ENCODE results near the gene MPV17L2. TPM values are rescaled to one million over a fixed set of nuclear protein-coding genes. Genes with fewer than 3 reads are reported as not detected.

MPV17L2 gene
- total RNA-seq, 1 donor from 2014 or later, result 2.3 TPM

DNA sequence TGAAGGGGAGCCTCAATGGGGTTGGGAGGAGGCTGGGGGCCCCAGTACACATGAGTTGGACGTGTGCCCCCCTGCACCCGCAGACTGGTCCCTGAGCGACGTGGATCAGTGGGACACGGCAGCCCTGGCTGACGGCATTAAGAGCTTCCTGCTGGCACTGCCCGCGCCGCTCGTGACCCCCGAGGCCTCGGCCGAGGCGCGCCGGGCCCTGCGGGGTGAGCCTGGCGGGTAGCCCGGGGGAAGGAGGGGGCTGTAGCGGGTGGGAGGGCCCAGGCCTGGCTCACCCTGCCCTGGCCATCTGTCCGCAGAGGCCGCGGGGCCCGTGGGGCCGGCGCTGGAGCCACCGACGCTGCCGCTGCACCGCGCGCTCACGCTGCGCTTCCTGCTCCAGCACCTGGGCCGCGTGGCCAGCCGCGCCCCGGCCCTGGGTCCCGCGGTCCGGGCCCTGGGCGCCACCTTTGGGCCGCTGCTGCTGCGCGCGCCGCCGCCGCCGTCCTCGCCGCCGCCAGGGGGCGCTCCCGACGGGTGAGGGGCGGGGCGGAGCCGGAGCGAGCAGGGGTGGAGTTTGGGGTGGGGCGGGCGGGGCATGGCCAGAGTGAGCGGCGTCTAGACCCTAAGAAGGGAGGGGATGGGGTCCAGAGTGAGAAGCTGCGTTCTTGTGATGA lies 31.9 kb upstream of the MPV17L2 start:
- DNase-seq, result no peak

DNA sequence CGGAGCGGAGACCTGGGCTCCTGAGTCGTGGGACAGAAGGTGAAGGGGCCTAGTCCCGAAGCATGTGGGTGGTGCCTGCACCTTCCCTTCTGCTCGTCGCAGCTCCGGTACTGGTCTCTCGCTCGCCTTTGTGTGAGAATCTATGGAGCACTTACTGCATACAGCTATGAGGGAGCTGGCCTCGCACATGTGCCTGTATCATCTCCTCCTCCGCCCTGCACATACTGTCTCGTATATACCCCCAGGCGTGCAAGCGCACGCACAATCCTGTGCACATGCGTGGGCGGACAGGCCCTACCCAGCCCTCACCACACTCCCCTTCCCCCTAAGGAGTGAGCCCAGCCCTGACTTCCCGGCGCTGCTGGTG lies 31.4 kb upstream of the MPV17L2 start:
- DNase-seq, result no peak

DNA sequence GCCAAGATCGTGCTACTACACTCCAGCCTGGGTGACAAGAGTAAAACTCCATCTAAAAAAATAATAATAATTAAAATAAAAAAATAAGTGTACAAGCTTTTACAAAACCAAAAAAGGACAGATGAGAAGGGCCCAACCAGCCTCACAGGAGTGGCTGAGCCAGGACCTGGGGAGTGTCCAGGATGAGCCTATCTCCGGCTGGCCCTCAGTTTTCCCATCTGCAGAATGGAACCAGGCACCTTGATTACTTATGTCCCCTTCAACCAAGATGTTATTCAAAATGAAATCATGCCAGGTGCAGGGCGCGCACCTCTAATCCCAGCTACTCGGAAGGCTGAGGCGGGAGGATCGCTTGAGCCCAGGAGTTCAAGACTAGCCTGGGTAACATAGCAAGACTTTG lies 28.9 kb upstream of the MPV17L2 start:
- DNase-seq, result no peak

- DNase-seq, result no peak
Observed at GRCh38 chr19:18165794-18166544, 27.0 kb upstream of the MPV17L2 start.

DNA sequence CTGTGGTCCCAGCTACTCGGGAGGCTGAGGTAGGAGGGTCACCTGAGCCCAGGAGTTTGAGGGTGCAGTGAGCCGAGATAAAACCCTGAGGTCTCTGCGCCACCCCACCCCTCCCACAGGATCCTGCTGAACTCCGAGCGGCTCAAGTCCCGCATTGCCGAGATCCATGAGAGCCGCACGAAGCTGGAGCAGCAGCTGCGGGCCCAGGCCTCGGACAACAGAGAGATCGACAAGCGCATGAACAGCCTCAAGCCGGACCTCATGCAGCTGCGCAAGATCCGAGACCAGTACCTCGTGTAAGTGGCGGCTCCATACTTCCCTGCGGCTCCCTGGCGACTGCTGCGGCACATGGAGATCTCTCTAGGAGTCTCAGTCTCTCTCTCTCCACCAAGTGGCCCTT lies 26.0 kb upstream of the MPV17L2 start:
- no peak for DNase-seq

DNA sequence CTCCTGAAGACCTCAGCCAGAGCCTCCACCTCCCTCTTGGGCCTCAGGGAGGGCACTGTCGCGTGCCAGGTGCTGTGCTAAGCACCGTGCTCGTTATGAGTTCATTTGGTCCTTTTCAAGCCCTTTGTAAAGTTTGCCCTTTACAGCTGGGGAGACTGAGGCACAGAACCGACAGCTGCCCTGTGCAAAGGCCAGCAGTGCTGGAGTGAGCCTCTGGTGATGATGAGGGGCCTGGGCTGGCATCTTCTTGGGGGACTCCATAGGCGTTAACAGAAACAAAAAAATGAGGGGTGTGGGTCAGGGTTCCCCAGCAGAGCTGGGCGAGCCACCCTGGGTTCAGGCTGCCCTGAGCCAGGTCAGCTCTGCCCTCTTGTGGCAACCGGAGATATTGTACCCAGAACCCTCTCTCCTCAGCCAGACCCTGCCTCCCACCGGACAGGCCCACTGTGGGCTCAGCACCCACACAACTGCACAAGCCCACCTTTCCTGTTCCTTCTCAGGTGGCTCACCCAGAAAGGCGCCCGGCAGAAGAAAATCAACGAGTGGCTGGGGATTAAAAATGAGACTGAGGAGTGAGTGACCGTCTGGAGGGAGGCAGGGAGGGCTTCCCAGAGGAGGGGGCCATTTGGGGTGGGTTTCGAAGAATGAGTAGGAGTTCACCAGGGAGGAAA lies 24.9 kb upstream of the MPV17L2 start:
- no peak for DNase-seq

GRCh38 chr19:18168673-18169381 lies 24.2 kb upstream of the MPV17L2 start:
- no peak for DNase-seq

- no peak for DNase-seq
Observed at GRCh38 chr19:18170714-18171255, 22.2 kb upstream of the MPV17L2 start.

DNA sequence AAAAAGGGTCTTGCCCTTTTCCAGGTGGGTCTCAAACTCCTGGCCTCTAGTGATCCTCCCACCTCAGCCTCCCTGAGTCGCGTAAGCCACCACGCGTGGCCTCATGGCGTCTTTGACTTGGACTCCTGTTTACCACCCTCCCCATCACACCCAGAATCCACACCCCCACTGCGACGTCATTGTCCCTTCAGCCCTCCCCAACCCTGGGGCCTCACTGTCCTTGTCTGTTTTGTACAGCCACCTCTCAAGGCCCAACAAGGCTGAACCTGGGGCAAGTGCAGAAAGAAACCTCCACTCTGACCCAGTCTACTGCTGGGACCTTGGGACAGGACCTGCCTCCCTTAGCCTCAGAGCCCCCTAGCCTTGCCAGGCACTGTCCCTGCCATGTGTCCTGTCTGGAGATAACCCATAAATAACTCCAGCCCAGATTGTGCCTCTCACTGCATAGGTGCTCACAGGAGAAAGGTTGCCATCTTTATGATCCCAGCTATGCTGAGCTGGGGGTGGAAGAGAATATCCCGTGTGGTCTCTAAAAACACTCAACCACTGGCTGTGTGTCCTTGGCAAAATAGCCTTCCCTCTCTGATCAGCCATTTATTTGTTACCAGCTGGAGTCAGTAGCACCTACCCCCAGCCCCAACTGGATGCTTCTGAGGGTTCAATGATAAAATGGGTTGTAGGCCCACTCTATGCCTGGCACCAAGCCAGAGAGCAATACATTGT lies 21.3 kb upstream of the MPV17L2 start:
- DNase-seq, result no peak

DNA sequence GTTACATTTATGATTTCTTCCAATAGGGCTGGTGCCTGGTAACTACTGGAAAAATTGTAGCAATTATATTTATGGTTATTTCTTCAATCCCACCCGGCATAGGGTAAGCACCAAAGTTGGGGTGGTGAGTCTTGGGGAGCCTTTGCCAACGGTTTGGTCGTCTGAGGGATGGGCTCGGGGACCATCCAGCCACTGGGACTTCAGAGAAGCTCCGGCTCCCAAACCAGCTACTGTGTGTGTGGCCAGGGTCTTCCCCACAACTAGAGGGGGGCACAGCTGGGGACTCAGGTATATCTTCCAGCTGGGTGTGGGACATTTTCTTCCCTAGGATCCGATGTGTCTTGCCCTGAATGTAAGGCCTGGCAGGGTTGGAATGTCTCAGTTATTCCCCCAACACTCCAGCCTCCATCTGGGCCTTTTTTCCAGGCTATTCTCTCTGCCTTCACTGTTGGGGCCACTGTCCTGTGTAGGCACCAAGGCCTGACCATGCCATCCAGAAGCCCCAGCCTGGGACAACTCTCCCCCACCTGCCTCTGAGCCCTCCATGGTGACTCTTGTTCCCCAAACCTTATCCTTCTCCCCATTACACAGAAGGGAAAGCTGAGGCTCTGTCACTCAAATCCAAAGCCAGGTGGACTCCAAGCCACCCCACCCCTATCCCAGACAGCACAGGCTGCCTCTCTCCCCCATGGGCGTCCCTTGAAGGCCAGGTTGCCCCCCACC lies 20.5 kb upstream of the MPV17L2 start:
- no peak for DNase-seq

GRCh38 chr19:18173054-18173571 lies 19.9 kb upstream of the MPV17L2 start:
- no peak for DNase-seq

- DNase-seq, result no peak
Observed at GRCh38 chr19:18173572-18174288, 19.3 kb upstream of the MPV17L2 start, which contains the start of gene IFI30. Gene IFI30, plus strand, starts transcription at chr19:18173813. Its CDS starts 29 bp downstream, at chr19:18173842.

DNA sequence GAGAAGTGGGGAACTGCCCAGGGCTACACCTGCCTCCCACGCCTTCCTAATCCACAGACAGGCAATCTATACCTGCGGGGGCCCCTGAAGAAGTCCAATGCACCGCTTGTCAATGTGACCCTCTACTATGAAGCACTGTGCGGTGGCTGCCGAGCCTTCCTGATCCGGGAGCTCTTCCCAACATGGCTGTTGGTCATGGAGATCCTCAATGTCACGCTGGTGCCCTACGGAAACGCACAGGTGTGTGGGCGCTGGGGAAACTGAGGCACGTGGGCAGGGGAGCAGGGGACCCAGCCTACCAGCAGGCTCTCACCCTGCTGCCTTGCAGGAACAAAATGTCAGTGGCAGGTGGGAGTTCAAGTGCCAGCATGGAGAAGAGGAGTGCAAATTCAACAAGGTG lies 18.0 kb upstream of the MPV17L2 start:
- DNase-seq, result no peak

DNA sequence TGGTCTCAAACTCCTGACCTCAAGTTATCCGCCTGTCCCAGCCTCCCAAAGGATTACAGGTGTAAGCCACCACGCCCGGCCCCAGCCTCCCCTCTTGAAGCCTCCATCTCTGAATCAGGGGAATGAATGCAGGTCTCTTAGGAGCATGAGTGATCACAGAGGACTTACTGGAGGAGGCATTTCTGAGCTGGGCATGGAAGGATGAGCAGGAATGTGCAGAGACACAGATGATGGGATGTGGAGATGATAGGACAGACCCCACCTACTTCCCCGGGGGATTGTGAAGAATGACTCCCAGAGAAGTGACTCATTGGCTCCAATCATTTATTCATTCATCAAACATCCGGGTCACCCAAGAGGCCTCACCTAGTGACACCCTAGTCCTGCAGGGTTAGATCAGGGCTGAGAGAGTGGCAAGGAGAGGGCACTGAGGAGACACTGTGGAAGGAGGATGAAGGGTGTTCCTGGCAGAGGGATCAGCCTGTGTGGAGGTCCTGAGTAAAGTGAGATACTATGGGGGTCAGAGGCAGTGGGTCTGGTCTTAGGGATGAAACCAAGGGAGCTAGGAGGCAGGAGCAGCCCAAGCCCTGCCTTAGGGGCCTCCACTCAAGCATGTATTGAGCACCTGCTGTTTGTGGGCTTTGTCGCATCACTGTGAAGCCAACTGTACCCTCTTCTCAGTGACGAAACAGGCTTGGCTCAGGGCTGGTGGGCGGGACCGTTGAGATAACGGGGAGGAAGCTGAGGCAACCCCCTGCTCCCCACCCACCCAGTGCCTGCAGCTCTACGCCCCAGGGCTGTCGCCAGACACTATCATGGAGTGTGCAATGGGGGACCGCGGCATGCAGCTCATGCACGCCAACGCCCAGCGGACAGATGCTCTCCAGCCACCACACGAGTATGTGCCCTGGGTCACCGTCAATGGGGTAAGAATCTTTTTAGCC lies 16.4 kb upstream of the MPV17L2 start:
- no peak for DNase-seq

DNA sequence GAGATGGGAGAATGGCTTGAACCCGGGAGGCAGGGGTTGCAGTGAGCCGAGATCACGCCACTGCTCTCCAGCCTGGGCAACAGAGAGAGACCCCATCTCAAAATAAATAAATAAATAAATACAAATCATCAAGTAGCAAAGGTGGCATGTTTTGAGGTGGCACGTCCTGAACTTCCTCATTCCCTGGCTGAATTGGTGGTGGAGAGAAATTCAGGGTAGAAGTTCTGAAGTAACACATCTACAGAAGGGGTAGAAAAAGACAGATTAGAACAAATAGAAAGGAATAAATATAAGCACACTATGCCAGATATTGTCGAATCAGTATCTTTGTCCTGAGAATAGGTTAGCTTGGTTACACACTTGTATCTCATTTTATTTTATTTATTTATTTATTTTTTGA lies 13.1 kb upstream of the MPV17L2 start:
- DNase-seq, result no peak

GRCh38 chr19:18183529-18183928 lies 9.5 kb upstream of the MPV17L2 start:
- no peak for DNase-seq

DNA sequence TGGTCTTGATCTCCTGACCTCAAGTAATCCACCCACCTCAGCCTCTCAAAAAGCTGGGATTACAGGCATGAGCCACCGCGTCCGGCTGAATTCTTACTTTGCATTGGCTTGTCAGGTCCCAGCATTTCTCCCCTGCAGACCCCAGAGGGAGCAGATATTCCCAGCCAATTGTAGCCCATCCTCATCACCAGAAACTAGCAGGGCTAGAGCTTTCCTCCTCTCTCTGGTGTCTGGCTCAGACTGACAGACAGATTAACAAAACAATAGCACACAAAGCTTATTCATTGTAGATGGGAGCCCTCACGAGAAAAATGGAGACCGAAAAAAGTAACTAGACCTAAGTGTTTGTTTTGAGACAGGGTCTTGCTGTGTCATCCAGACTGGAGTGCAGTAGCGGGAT lies 7.5 kb upstream of the MPV17L2 start:
- no peak for DNase-seq

GRCh38 chr19:18190278-18190677 lies 2.7 kb upstream of the MPV17L2 start:
- no peak for DNase-seq

GRCh38 chr19:18191640-18192062 lies 1.4 kb upstream of the MPV17L2 start:
- no peak for DNase-seq
